Osteoblast (primary cell): Measurements from ENCODE around the gene LYZL4. TPM values are rescaled to one million over a fixed set of nuclear protein-coding genes. Genes with fewer than 3 reads are reported as not detected.

Experiments
- DNase-seq: peaks from one replicate; pipeline ENCODE4 v3.0.0; 2011; ENCODE audit warnings: low spot score, mixed read lengths; ENCODE audit not compliant: insufficient read length; ENCODE audit errors: missing footprints
- H2AFZ ChIP-seq: 2 replicates; pipeline ENCODE4 v1.6.0; 2011; ENCODE audit warnings: mild to moderate bottlenecking, low read length
- H3K27ac ChIP-seq: 2 replicates; pipeline ENCODE4 v1.5.1; 2011; ENCODE audit warnings: mild to moderate bottlenecking, low read depth, low read length, moderate library complexity
- H3K27me3 ChIP-seq: 2 replicates; pipeline ENCODE4 v1.6.0; 2012; ENCODE audit warnings: mild to moderate bottlenecking, control low read depth, inconsistent platforms, low read length, moderate library complexity; ENCODE audit not compliant: insufficient read depth
- H3K36me3 ChIP-seq: 2 replicates; pipeline ENCODE4 v1.5.1; 2011; ENCODE audit warnings: mild to moderate bottlenecking, low read length, control low read depth, moderate library complexity; ENCODE audit not compliant: insufficient read depth
- H3K4me1 ChIP-seq: 2 replicates; pipeline ENCODE4 v1.5.1; 2011; ENCODE audit warnings: mild to moderate bottlenecking, low read length, control low read depth, moderate library complexity; ENCODE audit not compliant: insufficient read depth
- H3K4me2 ChIP-seq: 2 replicates; pipeline ENCODE4 v1.6.0; 2011; ENCODE audit warnings: mild to moderate bottlenecking, low read length; ENCODE audit not compliant: insufficient read depth
- H3K4me3 ChIP-seq: fragments of 200-600 bp; sonication (generic); 3 replicates; pipeline ENCODE4 v1.5.1; 2012; ENCODE audit warnings: mild to moderate bottlenecking, low read length, inconsistent platforms; ENCODE audit not compliant: insufficient read depth
- H3K79me2 ChIP-seq: 2 replicates; pipeline ENCODE4 v1.6.0; 2012; ENCODE audit warnings: mild to moderate bottlenecking, low read length, control low read depth, inconsistent platforms; ENCODE audit not compliant: insufficient read depth
- H3K9me3 ChIP-seq: 2 replicates; pipeline ENCODE4 v1.5.1; 2011; ENCODE audit warnings: low read depth, low read length, control low read depth
- H4K20me1 ChIP-seq: 2 replicates; pipeline ENCODE4 v1.6.0; 2012; ENCODE audit warnings: mild to moderate bottlenecking, low read length, control low read depth; ENCODE audit not compliant: insufficient read depth
- CTCF ChIP-seq: IDR thresholded peaks from 2 replicates; pipeline ENCODE4 v1.5.1; 2011; ENCODE audit warnings: mild to moderate bottlenecking, low read depth, low read length, moderate library complexity; ENCODE audit errors: extremely low read depth
- total RNA-seq: library from RNA; depleted of rRNA; stranded (reverse); fragments of >200 nt; gene quantifications from 2 replicates; pipeline ENCODE4 v1.2.3, GENCODE V29; 2012

LYZL4 gene
- total RNA-seq, 1 donor = not detected

GRCh38 chr3:42412526-42413155, 2.2 kb upstream of the LYZL4 start:
- H3K27ac ChIP-seq = no peak overlapping the region
- H3K4me3 ChIP-seq = no peak overlapping the region
- TF ChIP-seq CTCF = no peak
- H2AFZ ChIP-seq = no peak overlapping the region
- no peaks in the 10 kb centered on the region for H3K79me2 ChIP-seq
- no peaks in the 10 kb centered on the region for H3K4me1 ChIP-seq
- no peak overlapping the region for H3K4me2 ChIP-seq
- H4K20me1 ChIP-seq = no peaks in the 10 kb centered on the region
- no peaks in the 10 kb centered on the region for H3K36me3 ChIP-seq
- no peaks in the 10 kb centered on the region for H3K27me3 ChIP-seq
- no peaks in the 10 kb centered on the region for H3K9me3 ChIP-seq
- DNase-seq = no peak

GRCh38 chr3:42411429-42411828, 1.0 kb upstream of the LYZL4 start:
- Histone ChIP-seq H4K20me1 (no peaks in the 10 kb centered on the region), H3K27ac (no peak overlapping the region), H3K27me3 (no peaks in the 10 kb centered on the region), H3K4me1 (no peaks in the 10 kb centered on the region), H3K9me3 (no peaks in the 10 kb centered on the region), H3K36me3 (no peaks in the 10 kb centered on the region), H3K79me2 (no peaks in the 10 kb centered on the region), H2AFZ (no peak overlapping the region), H3K4me3 (no peak overlapping the region), H3K4me2 (no peak overlapping the region)
- no peak for DNase-seq
- TF ChIP-seq CTCF = no peak

- Histone ChIP-seq H3K79me2 (no peaks in the 10 kb centered on the region), H3K4me2 (no peak overlapping the region), H2AFZ (no peak overlapping the region), H4K20me1 (no peaks in the 10 kb centered on the region), H3K27ac (no peak overlapping the region), H3K9me3 (no peaks in the 10 kb centered on the region), H3K4me3 (no peak overlapping the region), H3K36me3 (no peaks in the 10 kb centered on the region), H3K4me1 (no peaks in the 10 kb centered on the region), H3K27me3 (no peaks in the 10 kb centered on the region)
- DNase-seq = no peak
- no peak for TF ChIP-seq CTCF
Measured at GRCh38 chr3:42408156-42408555, 2.3 kb downstream of the LYZL4 start.

GRCh38 chr3:42406727-42407450, 3.5 kb downstream of the LYZL4 start:
- no peaks in the 10 kb centered on the region for H4K20me1 ChIP-seq
- H3K27me3 ChIP-seq = no peaks in the 10 kb centered on the region
- no peaks in the 10 kb centered on the region for H3K79me2 ChIP-seq
- H3K4me3 ChIP-seq = no peak overlapping the region
- H3K4me1 ChIP-seq = no peaks in the 10 kb centered on the region
- H2AFZ ChIP-seq = no peak overlapping the region
- H3K4me2 ChIP-seq = no peak overlapping the region
- no peaks in the 10 kb centered on the region for H3K9me3 ChIP-seq
- H3K36me3 ChIP-seq = no peaks in the 10 kb centered on the region
- H3K27ac ChIP-seq = no peak overlapping the region
- no peak for DNase-seq
- TF ChIP-seq CTCF = no peak
